Left lung (tissue), 14 donors: Measurements from ENCODE around the gene PTCD3. TPM values are rescaled to one million over a fixed set of nuclear protein-coding genes. Genes with fewer than 3 reads are reported as not detected.

Source experiments
- ATAC-seq: fragments of 200-7000 bp; cut with Tn5 transposase; one replicate; pipeline ENCODE4 v1.9.1; 2020; ENCODE audit warnings: moderate library complexity
- DNase-seq, 4 donors: peaks; one replicate each; pipeline ENCODE4 v3.0.0-alpha.2; 2013 to 2020
- H3K27ac ChIP-seq, 2 donors: fragments of 200-600 bp; sonication (generic) in 1 of 2; one replicate each; pipeline versions ENCODE4 v1.5.0 to v1.8.0; 2020 to 2021
- H3K27me3 ChIP-seq, 2 donors: fragments of 200-600 bp; sonication (generic) in 1 of 2; one replicate each; pipeline versions ENCODE4 v1.5.0 to v1.8.0; 2020 to 2021
- H3K36me3 ChIP-seq, 2 donors: fragments of 200-600 bp; sonication (generic) in 1 of 2; one replicate each; pipeline versions ENCODE4 v1.5.0 to v1.8.0; 2020 to 2021
- H3K4me1 ChIP-seq, 2 donors: fragments of 200-600 bp; one replicate each; pipeline ENCODE4 v1.8.0; 2021
- H3K4me3 ChIP-seq, 2 donors: fragments of 200-600 bp; sonication (generic) in 1 of 2; one replicate each; pipeline versions ENCODE4 v1.5.0 to v1.8.0; 2020 to 2021; ENCODE audit warnings: mild to moderate bottlenecking in 1 of 2
- H3K9me3 ChIP-seq, 2 donors: fragments of 200-600 bp; sonication (generic) in 1 of 2; one replicate each; pipeline versions ENCODE4 v1.5.0 to v1.8.0; 2020 to 2021
- CTCF ChIP-seq, 2 donors: fragments of 200-600 bp; sonication (generic) in 1 of 2; IDR thresholded peaks; one replicate each; pipeline versions ENCODE4 v1.5.0 to v1.8.0; 2021; ENCODE audit warnings: antibody characterized with exemption in 2 of 2
- intact Hi-C, 2 donors: fragments of 100-400 bp; cut with DNase I; formaldehyde crosslinking; loops; one replicate each; pipeline versions ENCODE4 v1.11.2 to v1.14.2; 2022
- long read RNA-seq, 12 donors: library from polyadenylated mRNA in 2 of 12; unstranded in 2 of 12; transcript quantifications; one replicate each; pipeline ENCODE4 v2.0.0 and lab custom pipeline, GENCODE V29; 2019 to 2026
- polyA plus RNA-seq, 6 donors: library from polyadenylated mRNA; unstranded; fragments of 120-200 nt; gene quantifications; one replicate each; pipeline ENCODE4 v1.2.1, GENCODE V29; 2013; ENCODE audit not compliant: insufficient read length in 6 of 6
- total RNA-seq, 2 donors: library from RNA; stranded (reverse); fragmentation: NEBNext Ultra II Directional; extraction: Animal tissue kit (Norgen Biotek cat#: 25700); gene quantifications; one replicate each; pipeline ENCODE4 v1.2.1, GENCODE V29; 2021
- donor health status: DM: no; HTN: yes; CAD: no.
- donor health status: DM: no; HTN: no; CAD: no.

The PTCD3 gene
- total RNA-seq (10 to 100 TPM; 76.8 to 80.5 TPM), polyA plus RNA-seq (100 to 1,000 TPM; 121 to 175 (median 141) TPM)
- long read RNA-seq, donor 1, full-length matches to known transcripts: 9 of 51 reads
- long read RNA-seq, donor 1, partial matches to known transcripts: 42 of 51 reads
- long read RNA-seq, donor 1, other reads (novel, unspliced or antisense): 0 of 51 reads
- long read RNA-seq, donor 2, full-length matches to known transcripts: 4 of 21 reads
- long read RNA-seq, donor 2, partial matches to known transcripts: 17 of 21 reads
- long read RNA-seq, donor 2, other reads (novel, unspliced or antisense): 0 of 21 reads
- long read RNA-seq, donor 3, full-length matches to known transcripts: 4 of 12 reads
- long read RNA-seq, donor 3, partial matches to known transcripts: 8 of 12 reads
- long read RNA-seq, donor 3, other reads (novel, unspliced or antisense): 0 of 12 reads
- long read RNA-seq, donor 4, full-length matches to known transcripts: 3 of 6 reads
- long read RNA-seq, donor 4, partial matches to known transcripts: 2 of 6 reads
- long read RNA-seq, donor 4, other reads (novel, unspliced or antisense): 1 of 6 reads
- long read RNA-seq, donor 5, full-length matches to known transcripts: 4 of 76 reads
- long read RNA-seq, donor 5, partial matches to known transcripts: 72 of 76 reads
- long read RNA-seq, donor 5, other reads (novel, unspliced or antisense): 0 of 76 reads
- long read RNA-seq, donor 6, full-length matches to known transcripts: 5 of 57 reads
- long read RNA-seq, donor 6, partial matches to known transcripts: 52 of 57 reads
- long read RNA-seq, donor 6, other reads (novel, unspliced or antisense): 0 of 57 reads
- long read RNA-seq, donor 7, full-length matches to known transcripts: 4 of 21 reads
- long read RNA-seq, donor 7, partial matches to known transcripts: 17 of 21 reads
- long read RNA-seq, donor 7, other reads (novel, unspliced or antisense): 0 of 21 reads
- long read RNA-seq, donor 8, full-length matches to known transcripts: 5 of 47 reads
- long read RNA-seq, donor 8, partial matches to known transcripts: 42 of 47 reads
- long read RNA-seq, donor 8, other reads (novel, unspliced or antisense): 0 of 47 reads
- long read RNA-seq, donor 9: 0 reads
- long read RNA-seq, donor 10, full-length matches to known transcripts: 1 of 3 reads
- long read RNA-seq, donor 10, partial matches to known transcripts: 2 of 3 reads
- long read RNA-seq, donor 10, other reads (novel, unspliced or antisense): 0 of 3 reads
- long read RNA-seq, donor 11, full-length matches to known transcripts: 4 of 73 reads
- long read RNA-seq, donor 11, partial matches to known transcripts: 69 of 73 reads
- long read RNA-seq, donor 11, other reads (novel, unspliced or antisense): 0 of 73 reads
- long read RNA-seq, donor 12, full-length matches to known transcripts: 4 of 38 reads
- long read RNA-seq, donor 12, partial matches to known transcripts: 34 of 38 reads
- long read RNA-seq, donor 12, other reads (novel, unspliced or antisense): 0 of 38 reads

DNA sequence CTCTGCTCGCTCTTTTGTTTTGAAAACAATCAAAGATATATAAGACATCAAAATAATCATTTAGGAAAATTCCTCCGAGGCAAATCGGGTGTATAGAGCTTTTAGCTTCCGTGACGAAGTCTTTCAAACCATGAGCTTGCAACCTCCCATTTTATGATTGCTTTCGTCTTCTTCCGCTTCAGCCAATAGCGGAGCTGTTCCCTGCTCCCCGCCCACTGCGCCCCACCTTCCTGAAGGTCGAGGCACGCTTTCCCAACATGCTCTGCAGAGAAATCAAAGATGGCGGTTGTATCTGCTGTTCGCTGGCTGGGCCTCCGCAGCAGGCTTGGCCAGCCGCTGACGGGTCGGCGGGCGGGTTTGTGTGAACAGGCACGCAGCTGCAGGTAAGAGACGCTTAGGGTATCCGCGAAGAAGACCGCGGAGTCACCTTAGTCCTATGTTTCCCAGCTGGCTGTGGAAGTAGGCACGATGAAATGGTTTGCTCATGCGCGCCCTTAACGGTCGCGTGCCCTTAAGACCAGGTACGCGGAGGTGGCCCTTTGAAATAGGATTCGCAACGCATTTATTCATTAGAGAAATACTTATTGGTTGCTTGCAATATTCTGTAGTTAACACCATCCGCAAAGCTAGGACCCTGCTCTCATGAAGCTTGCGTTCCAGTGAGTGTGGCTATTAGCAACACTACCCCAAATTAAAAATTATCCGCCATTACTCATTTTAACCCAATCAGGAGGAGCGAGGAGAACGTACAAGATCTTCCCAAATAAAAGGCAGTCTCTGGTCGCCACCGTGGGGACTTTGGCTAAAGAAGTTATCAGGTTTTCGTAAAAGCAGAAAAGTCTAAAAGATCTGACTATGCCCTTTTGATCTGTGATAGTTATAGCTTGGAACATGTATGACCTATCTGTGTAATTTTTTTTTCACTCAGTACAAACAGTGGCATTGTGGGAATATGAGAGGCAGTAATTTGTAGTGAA is at the start of gene PTCD3:
TSS of gene PTCD3 (plus strand) at position 267 of the 977 bp plus-strand sequence. CDS start at position 280, 13 bp downstream.
- DNase-seq (peak; percentile 94 to 96 (median 96)), ATAC-seq (peak; percentile 97)
- intact Hi-C loops: no loop called here
- peak within 1 kb of the TSS; percentile 91 to 96 for H3K4me3 ChIP-seq
- no peaks in the 10 kb centered on the region for H3K27me3 ChIP-seq
- TF ChIP-seq CTCF (IDR thresholded peaks at IDR 0.05): no peak
- peak within 1 kb of the TSS; percentile 72 to 82 for H3K27ac ChIP-seq
- no peaks in the 10 kb centered on the region for H3K9me3 ChIP-seq
- H3K4me1 ChIP-seq: peaks cover 15 to 44% of the 10 kb centered on the region in 2 donors
- H3K36me3 ChIP-seq: peaks cover 0 to 42% of the 10 kb centered on the region in 2 donors

GRCh38 chr2:86056590-86057331 is 49.3 kb upstream of the PTCD3 start:
- Histone ChIP-seq H3K27ac (no peak overlapping the region), H3K27me3 (no peaks in the 10 kb centered on the region), H3K4me1 (peaks cover 0 to 2% of the 10 kb centered on the region in 2 donors), H3K4me3 (no peak overlapping the region), H3K9me3 (no peaks in the 10 kb centered on the region), H3K36me3 (peaks cover 0 to 59% of the 10 kb centered on the region in 2 donors)
- TF ChIP-seq CTCF (IDR thresholded peaks at IDR 0.05): no peak
- no peak for ATAC-seq
- intact Hi-C loops: no loop called here
- DNase-seq: no peak

- peak; percentile 63 for ATAC-seq
- no peak overlapping the region for H3K4me3 ChIP-seq
- no peak for DNase-seq
- peaks cover 0 to 2% of the 10 kb centered on the region in 2 donors for H3K9me3 ChIP-seq
- no peaks in the 10 kb centered on the region for H3K27me3 ChIP-seq
- intact Hi-C loops: no loop called here
- no peak overlapping the region for H3K27ac ChIP-seq
- H3K4me1 ChIP-seq: peaks cover 0 to 6% of the 10 kb centered on the region in 2 donors
- H3K36me3 ChIP-seq: peaks cover 0 to 62% of the 10 kb centered on the region in 2 donors
- TF ChIP-seq CTCF (IDR thresholded peaks at IDR 0.05): no peak
Measured at GRCh38 chr2:86062043-86062442, 44.0 kb upstream of the PTCD3 start.
